Suprapubic skin (tissue), 4 donors: Measurements from ENCODE around the gene GNAQ.
"Not testable (repeated sequence)": the region's sequence is repeated elsewhere in the genome, so short reads cannot be mapped to it uniquely, and the experiment has no call there.

Source experiments
- EP300 ChIP-seq: sonication (generic); formaldehyde crosslinking; IDR thresholded peaks from one replicate; pipeline ENCODE4 v1.6.1; 2017; ENCODE audit warnings: antibody characterized with exemption
- POLR2A ChIP-seq, 2 donors: fragments of 450-650 bp; IDR thresholded peaks; one replicate each; pipeline ENCODE4 v1.6.1; 2017; ENCODE audit warnings: antibody characterized with exemption in 2 of 2, mild to moderate bottlenecking in 2 of 2, moderate library complexity in 2 of 2
- POLR2AphosphoS5 ChIP-seq, 3 donors: sonication (generic); formaldehyde crosslinking; IDR thresholded peaks; one replicate each; pipeline ENCODE4 v1.6.1; 2017; ENCODE audit warnings: antibody characterized with exemption in 3 of 3
- TF ChIP-seq, protein P1 (sequence below), 2 donors: fragments of 200-600 bp in 1 of 2; fragments of 450-650 bp in 1 of 2; sonication (generic) in 1 of 2; IDR thresholded peaks; one replicate each; pipeline ENCODE4 v1.5.1; 2016 to 2019; ENCODE audit warnings: antibody characterized with exemption in 2 of 2, mild to moderate bottlenecking in 1 of 2, moderate library complexity in 1 of 2

DNA sequence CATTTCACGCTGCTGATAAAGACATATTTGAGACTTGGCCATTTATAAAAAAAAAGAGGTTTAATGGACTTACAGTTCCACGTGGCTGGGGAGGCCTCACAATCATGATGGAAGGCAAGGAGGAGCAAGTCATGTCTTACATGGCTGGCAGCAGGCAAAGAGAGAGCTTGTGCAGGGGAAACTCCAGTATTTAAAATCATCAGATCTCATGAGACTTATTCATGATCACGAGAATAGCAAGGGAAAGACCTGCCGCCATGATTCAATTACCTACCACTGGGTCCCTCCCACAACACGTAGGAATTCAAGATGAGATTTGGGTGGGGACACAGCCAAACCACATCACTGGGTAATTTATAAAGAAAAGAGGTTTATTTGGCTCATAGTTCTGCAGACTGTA lies 168.0 kb downstream of the GNAQ start:
- TF ChIP-seq, protein P1, sequence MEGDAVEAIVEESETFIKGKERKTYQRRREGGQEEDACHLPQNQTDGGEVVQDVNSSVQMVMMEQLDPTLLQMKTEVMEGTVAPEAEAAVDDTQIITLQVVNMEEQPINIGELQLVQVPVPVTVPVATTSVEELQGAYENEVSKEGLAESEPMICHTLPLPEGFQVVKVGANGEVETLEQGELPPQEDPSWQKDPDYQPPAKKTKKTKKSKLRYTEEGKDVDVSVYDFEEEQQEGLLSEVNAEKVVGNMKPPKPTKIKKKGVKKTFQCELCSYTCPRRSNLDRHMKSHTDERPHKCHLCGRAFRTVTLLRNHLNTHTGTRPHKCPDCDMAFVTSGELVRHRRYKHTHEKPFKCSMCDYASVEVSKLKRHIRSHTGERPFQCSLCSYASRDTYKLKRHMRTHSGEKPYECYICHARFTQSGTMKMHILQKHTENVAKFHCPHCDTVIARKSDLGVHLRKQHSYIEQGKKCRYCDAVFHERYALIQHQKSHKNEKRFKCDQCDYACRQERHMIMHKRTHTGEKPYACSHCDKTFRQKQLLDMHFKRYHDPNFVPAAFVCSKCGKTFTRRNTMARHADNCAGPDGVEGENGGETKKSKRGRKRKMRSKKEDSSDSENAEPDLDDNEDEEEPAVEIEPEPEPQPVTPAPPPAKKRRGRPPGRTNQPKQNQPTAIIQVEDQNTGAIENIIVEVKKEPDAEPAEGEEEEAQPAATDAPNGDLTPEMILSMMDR (IDR thresholded peaks at IDR 0.05): not testable (repeated sequence)
- TF ChIP-seq POLR2A (IDR thresholded peaks at IDR 0.05); POLR2AphosphoS5 (IDR thresholded peaks at IDR 0.05); EP300: not testable (repeated sequence)
